MV-4-11 (cell line): ENCODE data around the gene CANT1.
A peak's percentile ranks its signal among the peaks of the same experiment; 100 is the strongest.

Experiments used
- DNase-seq: peaks from one replicate; lab custom pipeline; 2025; lab: John Stamatoyannopoulos, UW

CANT1 gene

GRCh38 chr17:79009397-79010303, at the start of gene CANT1:
Gene CANT1, minus strand, starts transcription at chr17:79009764. Its CDS starts 12,142 bp downstream, at chr17:78997622.
- peak; percentile 73 for DNase-seq

GRCh38 chr17:79057737-79058385, 48.3 kb upstream of the CANT1 start:
- peak; percentile 64 for DNase-seq

GRCh38 chr17:79055197-79055596, 45.6 kb upstream of the CANT1 start:
- DNase-seq = no peak

GRCh38 chr17:79054200-79054960, 44.8 kb upstream of the CANT1 start:
- no peak for DNase-seq

- DNase-seq = no peak
Measured at GRCh38 chr17:79053251-79053925, 43.8 kb upstream of the CANT1 start.

GRCh38 chr17:79052131-79052530, 42.6 kb upstream of the CANT1 start:
- DNase-seq = no peak

GRCh38 chr17:79051306-79051705, 41.7 kb upstream of the CANT1 start:
- DNase-seq = no peak

- DNase-seq = no peak
Measured at GRCh38 chr17:79050551-79050950, 41.0 kb upstream of the CANT1 start.

GRCh38 chr17:79049821-79050220, 40.3 kb upstream of the CANT1 start:
- DNase-seq = no peak

GRCh38 chr17:79048826-79049755, 39.5 kb upstream of the CANT1 start:
- DNase-seq = no peak

- no peak for DNase-seq
Measured at GRCh38 chr17:79047923-79048825, 38.6 kb upstream of the CANT1 start.

- no peak for DNase-seq
Measured at GRCh38 chr17:79047291-79047920, 37.8 kb upstream of the CANT1 start.

- DNase-seq = no peak
Measured at GRCh38 chr17:79046916-79047280, 37.3 kb upstream of the CANT1 start.

GRCh38 chr17:79046197-79046915, 36.8 kb upstream of the CANT1 start:
- DNase-seq = no peak

- DNase-seq = peak; percentile 37
Measured at GRCh38 chr17:79045842-79046196, 36.3 kb upstream of the CANT1 start.

- no peak for DNase-seq
Measured at GRCh38 chr17:79045001-79045729, 35.6 kb upstream of the CANT1 start.

GRCh38 chr17:79044462-79044861, 34.9 kb upstream of the CANT1 start:
- no peak for DNase-seq

GRCh38 chr17:79043931-79044320, 34.4 kb upstream of the CANT1 start:
- no peak for DNase-seq
